Osteocyte (in vitro differentiated cells): ENCODE data around the gene UPF3A. TPM values are rescaled to one million over a fixed set of nuclear protein-coding genes. Genes with fewer than 3 reads are reported as not detected.
"Not testable (repeated sequence)": the region's sequence is repeated elsewhere in the genome, so short reads cannot be mapped to it uniquely, and the experiment has no call there.

Experiments
- DNase-seq: peaks from one replicate; pipeline ENCODE4 v3.0.0; 2021; ENCODE audit warnings: mixed read lengths; ENCODE audit not compliant: unreplicated experiment; ENCODE audit errors: extremely low spot score
- H3K27ac Mint-ChIP-seq: one replicate; pipeline ENCODE4 v1.8.0; 2021; ENCODE audit warnings: mild to moderate bottlenecking, mixed read lengths; ENCODE audit not compliant: unreplicated experiment
- H3K27me3 Mint-ChIP-seq: one replicate; pipeline ENCODE4 v1.8.0; 2021; ENCODE audit warnings: mixed read lengths; ENCODE audit not compliant: unreplicated experiment
- H3K36me3 Mint-ChIP-seq: one replicate; pipeline ENCODE4 v1.8.0; 2021; ENCODE audit warnings: mixed read lengths; ENCODE audit not compliant: unreplicated experiment
- H3K4me1 Mint-ChIP-seq: one replicate; pipeline ENCODE4 v1.8.0; 2021; ENCODE audit warnings: mixed read lengths; ENCODE audit not compliant: unreplicated experiment
- H3K4me3 Mint-ChIP-seq: one replicate; pipeline ENCODE4 v1.8.0; 2021; ENCODE audit warnings: mild to moderate bottlenecking, moderate library complexity, mixed read lengths; ENCODE audit not compliant: unreplicated experiment
- H3K9me3 Mint-ChIP-seq: one replicate; pipeline ENCODE4 v1.8.0; 2021; ENCODE audit warnings: mixed read lengths; ENCODE audit not compliant: unreplicated experiment
- CTCF ChIP-seq: fragments of 200-600 bp; sonication (generic); IDR thresholded peaks from 2 replicates; pipeline ENCODE4 v1.5.0; 2021; ENCODE audit warnings: antibody characterized with exemption, mild to moderate bottlenecking, moderate library complexity
- total RNA-seq: library from RNA; stranded (reverse); gene quantifications from 2 replicates; pipeline ENCODE4 v1.2.1, GENCODE V29; 2021

The UPF3A gene
- total RNA-seq, 1 donor from 2014 or later = 63.1 TPM

- H3K36me3 Mint-ChIP-seq = peaks cover 38% of the 10 kb centered on the region
- no peak for DNase-seq
- H3K9me3 Mint-ChIP-seq = no peaks in the 10 kb centered on the region
- H3K4me1 Mint-ChIP-seq = no peaks in the 10 kb centered on the region
- TF ChIP-seq CTCF = no peak
- no peak overlapping the region for H3K4me3 Mint-ChIP-seq
- no peaks in the 10 kb centered on the region for H3K27me3 Mint-ChIP-seq
- no peak overlapping the region for H3K27ac Mint-ChIP-seq
Observed at GRCh38 chr13:114328595-114328994, 47.2 kb downstream of the UPF3A start.

- Mint-ChIP-seq H3K27me3 (no peaks in the 10 kb centered on the region), H3K27ac (no peak overlapping the region), H3K4me3 (no peak overlapping the region), H3K9me3 (no peaks in the 10 kb centered on the region), H3K36me3 (peaks cover 23% of the 10 kb centered on the region), H3K4me1 (no peaks in the 10 kb centered on the region)
- no peak for TF ChIP-seq CTCF
- DNase-seq = no peak
Observed at GRCh38 chr13:114330086-114330485, 48.7 kb downstream of the UPF3A start.

- H3K9me3 Mint-ChIP-seq, DNase-seq, H3K36me3 Mint-ChIP-seq: not testable (repeated sequence)
Observed at GRCh38 chr13:114333881-114334280, 52.5 kb downstream of the UPF3A start.

GRCh38 chr13:114334305-114335053 is 53.1 kb downstream of the UPF3A start:
- no peak overlapping the region for H3K27ac Mint-ChIP-seq
- peaks cover under 1% of the 10 kb centered on the region for H3K4me1 Mint-ChIP-seq
- H3K9me3 Mint-ChIP-seq = no peaks in the 10 kb centered on the region
- no peak for DNase-seq
- peaks cover under 1% of the 10 kb centered on the region for H3K36me3 Mint-ChIP-seq
- H3K4me3 Mint-ChIP-seq = no peak overlapping the region
- TF ChIP-seq CTCF = no peak
- peaks cover 4% of the 10 kb centered on the region for H3K27me3 Mint-ChIP-seq

More at GRCh38 chr13:114333881-114334280, 52.5 kb downstream of the UPF3A start:
- H3K4me3 Mint-ChIP-seq, H3K4me1 Mint-ChIP-seq, H3K27ac Mint-ChIP-seq, H3K27me3 Mint-ChIP-seq: not testable (repeated sequence)

- H3K27me3 Mint-ChIP-seq, H3K9me3 Mint-ChIP-seq, H3K36me3 Mint-ChIP-seq, H3K27ac Mint-ChIP-seq, DNase-seq, H3K4me1 Mint-ChIP-seq, H3K4me3 Mint-ChIP-seq: not testable (repeated sequence)
Observed at GRCh38 chr13:114336457-114336856, 55.1 kb downstream of the UPF3A start.

- H3K4me3 Mint-ChIP-seq = no peak overlapping the region
- H3K27ac Mint-ChIP-seq = no peak overlapping the region
- H3K27me3 Mint-ChIP-seq = peaks cover 4% of the 10 kb centered on the region
- H3K9me3 Mint-ChIP-seq = no peaks in the 10 kb centered on the region
- no peak for DNase-seq
- TF ChIP-seq CTCF = no peak
- H3K4me1 Mint-ChIP-seq = peaks cover 8% of the 10 kb centered on the region
- H3K36me3 Mint-ChIP-seq = no peaks in the 10 kb centered on the region
Observed at GRCh38 chr13:114338959-114339358, 57.6 kb downstream of the UPF3A start.
